Hematopoietic multipotent progenitor cell (in vitro differentiated cells): Measurements from ENCODE around the gene STIM2. TPM values are rescaled to one million over a fixed set of nuclear protein-coding genes. Genes with fewer than 3 reads are reported as not detected.

ENCODE experiments used
- DNase-seq, 3 donors: peaks; one replicate each; pipeline ENCODE4 v3.0.0-alpha.2; 2011 to 2015; ENCODE audit warnings: low read depth in 2 of 3, low spot score in 2 of 3
- total RNA-seq: library from RNA; depleted of rRNA; stranded (reverse); fragments of >200 nt; gene quantifications from one replicate; pipeline ENCODE4 v1.2.3, GENCODE V29; 2012

The STIM2 gene
- total RNA-seq, 1 donor: 17.8 TPM

DNA sequence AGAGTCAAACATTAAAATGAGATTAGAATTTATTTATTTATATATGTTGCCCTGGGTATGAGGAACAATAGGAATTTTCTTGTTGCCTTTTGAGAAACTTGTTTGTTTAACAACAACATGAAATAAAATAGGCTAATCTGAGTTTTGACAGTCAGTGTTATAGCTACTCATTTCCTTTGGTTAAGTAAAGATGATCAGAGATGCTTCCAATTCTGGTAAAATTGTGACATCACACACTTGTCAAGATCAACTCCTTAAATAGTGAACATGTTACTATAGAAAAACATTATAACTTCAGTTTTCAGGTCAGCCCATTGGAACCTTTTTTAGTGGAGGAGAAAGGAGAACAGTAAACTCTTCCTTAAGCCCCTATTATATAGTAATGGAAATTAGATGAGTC lies 136.1 kb downstream of the STIM2 start:
- no peak for DNase-seq

DNA sequence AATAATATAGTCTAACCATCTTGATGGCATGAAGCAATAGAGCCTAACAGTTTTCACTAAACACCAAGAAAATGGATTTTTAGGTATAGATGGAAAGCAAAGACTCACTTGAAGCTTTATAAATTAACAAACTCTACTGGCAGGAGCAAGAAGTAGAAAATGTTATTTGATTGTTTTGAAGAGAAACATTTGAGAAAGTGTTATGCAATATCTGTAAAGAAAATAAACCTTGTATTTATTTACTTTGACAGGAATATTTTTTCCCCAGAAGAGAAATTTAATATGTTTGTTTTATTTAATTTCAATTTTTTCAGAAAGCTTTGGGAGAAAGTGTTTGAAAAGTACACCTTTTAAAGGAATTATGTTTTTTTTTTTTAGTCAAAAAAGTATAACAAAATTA lies 139.0 kb downstream of the STIM2 start:
- DNase-seq: no peak

DNA sequence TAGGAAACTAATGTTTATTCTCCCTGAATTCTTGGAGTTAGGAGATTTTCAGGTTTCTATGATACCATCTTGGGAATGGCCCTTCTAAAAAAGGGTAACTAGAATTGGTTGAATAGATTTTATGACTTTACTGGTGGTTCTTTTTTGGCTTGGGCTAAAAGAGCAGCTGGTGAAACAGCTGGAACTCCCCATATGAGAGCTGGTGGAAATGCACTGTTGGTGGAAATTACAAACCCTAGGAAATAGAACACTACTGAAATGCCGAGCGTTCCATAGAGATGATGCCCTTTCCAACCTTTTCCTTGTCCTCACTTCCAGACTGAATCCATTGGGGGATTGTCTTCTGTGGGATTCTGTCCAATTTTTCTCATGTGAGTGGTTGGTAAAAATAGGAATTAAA lies 139.5 kb downstream of the STIM2 start:
- no peak for DNase-seq

DNA sequence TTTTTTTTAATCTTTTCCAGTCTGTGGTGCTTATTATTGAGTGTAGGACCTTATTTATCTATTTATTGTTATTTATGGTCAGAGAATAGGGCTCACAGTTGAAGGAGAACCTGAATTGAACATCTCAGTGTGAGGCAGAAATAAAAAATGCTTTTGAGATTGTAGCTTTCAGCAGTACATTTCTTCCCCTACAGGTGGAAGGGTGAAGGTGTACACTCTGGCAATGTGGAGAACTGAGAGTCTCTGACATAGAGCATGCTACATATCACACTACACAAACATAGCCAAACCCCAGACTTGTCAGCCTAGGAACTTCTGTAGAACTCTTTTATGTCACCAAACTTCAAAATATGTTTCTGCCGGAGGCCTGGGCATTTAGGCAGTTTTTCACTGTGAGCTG lies 140.2 kb downstream of the STIM2 start:
- DNase-seq: peak in 2 of 3 donors; percentile 14 to 49

DNA sequence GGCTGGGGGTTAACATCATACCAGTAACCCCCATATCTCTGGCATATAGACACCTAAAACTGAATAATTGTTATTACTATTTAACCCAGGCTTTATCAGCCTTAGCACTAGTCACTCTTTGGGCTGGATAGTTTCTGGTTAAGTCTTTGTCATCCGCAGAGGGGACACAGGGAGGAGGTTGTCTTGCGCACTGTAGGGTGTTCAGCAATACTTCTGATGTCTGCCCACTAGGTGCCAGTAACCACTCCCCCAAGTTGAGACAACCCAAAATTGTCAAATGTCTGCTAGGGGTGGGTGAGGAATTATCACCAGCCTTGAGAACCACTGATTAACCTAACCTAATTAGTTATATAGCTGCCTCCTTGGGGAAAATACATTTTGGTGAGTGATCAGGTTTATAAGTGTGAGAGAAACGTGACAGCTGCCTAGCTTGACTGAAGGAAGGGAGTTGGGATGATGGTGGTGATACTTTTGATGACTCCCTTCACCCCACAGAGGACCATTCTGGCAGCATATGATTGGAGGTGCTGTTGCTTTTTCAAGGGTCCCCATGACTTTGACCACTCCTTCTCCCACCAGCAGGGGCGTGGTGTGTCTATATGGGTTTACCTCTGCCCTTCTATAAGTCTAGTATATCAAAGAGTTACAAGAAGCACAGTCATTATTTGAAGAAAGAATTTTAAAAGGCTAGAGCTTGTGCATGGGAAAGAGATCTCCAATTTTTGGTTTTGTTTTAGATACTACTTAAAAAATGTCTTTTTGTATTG lies 140.9 kb downstream of the STIM2 start:
- DNase-seq: no peak

DNA sequence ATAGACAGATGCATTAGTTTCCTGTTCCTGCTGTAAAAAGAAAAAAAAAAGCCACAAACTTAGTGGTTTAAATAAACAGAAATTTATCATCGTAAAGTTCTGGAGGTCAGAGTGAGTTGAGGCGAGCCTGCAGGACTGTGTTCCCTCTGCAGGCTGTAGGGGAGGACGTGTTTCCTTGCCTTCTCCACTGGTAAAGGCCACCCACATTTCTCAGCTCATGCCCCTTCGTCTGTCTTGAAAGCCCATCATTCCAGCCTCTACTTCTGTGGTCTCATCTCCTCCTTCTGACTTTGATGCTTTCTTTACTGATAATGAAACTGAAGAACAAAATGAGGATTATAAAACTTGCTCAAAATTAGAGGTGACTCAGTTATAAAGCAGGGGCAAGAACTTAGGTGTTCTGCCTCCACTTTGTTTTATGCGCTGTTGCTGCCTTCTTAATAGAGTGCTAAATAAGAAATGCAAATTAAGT lies 143.0 kb downstream of the STIM2 start:
- DNase-seq: peak in 1 of 3 donors; percentile 28

DNA sequence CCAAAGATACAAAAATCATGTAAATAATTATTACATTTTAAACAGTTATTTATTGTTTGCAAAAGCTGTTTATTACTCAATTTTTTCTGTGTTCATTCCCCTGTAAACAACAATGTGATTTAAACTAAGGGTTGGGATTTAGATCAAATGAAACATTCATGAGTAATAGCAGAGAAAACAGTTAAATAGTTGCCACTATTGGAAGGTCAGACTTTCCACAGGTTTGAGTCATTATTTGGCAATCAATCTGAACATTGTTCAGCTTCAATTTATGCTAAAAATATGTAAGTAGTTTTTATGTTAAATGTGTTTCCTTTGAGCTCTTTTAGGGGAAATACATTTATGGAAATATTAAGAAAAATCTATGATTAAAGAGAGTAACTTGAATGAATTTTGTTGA lies 144.9 kb downstream of the STIM2 start:
- DNase-seq: no peak

DNA sequence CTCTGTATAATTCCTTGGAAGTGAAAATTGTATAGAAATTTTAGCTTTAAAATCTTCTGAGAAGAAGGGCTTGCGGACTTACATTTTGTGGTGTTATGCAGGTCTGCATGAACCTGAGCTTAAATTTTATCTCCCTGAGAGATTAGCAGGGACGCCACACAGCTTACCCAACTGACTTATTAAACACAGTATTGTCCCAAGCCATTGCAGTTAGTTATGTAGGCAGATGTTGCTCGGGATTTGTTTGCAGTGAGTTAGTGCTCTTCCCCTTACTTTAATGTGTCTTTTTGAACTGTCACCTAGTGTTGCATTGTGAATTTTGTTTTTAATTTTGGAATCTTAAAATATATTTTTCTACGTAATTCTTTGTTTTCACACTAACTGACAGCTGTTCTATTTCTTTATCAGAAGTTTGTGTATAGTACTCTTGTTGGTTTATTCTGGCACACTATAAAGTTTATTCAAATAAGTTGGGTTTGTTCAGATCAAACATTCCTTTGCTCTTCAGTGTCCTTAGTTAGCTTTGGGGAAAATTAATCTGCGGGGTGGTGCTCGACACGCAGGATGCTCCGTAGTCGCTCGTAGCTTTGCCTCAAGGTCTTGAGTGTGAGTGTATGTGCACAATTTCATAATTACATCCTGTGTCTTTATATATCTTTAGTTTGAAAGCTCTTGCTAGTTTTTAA lies 145.4 kb downstream of the STIM2 start:
- no peak for DNase-seq

DNA sequence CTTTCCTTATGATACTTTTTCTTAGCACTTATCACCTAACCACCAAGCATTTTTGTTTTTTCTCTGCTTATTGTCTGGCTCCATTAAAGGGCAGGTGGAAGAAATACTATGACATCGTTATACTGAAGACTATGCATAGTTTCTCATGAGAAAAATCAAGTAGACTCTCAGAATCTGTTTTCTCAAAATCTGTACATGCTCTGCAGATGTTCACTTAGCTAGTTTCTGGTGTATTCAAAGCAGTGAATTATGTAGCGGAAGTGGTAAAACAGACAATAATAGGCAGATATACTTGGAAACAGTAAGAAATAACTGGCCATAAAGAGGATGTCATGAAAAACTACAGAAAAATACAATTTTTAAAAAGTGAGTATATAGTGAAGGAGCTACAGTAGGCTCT lies 146.0 kb downstream of the STIM2 start:
- no peak for DNase-seq

DNA sequence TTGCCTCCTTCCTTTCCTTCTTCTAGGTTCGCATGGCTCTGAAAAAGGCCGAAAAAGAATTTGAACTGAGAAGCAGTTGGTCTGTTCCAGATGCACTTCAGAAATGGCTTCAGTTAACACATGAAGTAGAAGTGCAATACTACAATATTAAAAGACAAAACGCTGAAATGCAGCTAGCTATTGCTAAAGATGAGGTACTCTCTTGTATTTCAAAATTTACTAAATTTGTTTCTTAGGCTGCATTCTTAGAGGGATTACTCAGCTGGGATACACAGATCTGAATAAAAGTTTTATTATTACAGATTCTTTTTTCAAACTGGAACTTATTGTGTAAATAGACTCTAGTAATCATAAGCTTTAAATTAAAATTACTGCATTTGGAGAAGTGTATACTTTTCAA lies 146.9 kb downstream of the STIM2 start:
- DNase-seq: no peak

DNA sequence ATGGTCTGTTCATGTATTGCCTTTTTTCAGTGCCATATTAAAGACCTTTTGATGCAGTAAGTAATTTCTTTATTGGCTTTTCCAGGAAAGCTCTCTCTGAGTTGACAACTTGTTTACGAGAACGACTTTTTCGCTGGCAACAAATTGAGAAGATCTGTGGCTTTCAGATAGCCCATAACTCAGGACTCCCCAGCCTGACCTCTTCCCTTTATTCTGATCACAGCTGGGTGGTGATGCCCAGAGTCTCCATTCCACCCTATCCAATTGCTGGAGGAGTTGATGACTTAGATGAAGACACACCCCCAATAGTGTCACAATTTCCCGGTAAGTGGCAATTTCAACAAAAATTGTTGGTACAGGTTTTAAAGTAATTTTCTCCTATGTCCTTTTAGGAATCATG lies 148.0 kb downstream of the STIM2 start:
- DNase-seq: no peak

DNA sequence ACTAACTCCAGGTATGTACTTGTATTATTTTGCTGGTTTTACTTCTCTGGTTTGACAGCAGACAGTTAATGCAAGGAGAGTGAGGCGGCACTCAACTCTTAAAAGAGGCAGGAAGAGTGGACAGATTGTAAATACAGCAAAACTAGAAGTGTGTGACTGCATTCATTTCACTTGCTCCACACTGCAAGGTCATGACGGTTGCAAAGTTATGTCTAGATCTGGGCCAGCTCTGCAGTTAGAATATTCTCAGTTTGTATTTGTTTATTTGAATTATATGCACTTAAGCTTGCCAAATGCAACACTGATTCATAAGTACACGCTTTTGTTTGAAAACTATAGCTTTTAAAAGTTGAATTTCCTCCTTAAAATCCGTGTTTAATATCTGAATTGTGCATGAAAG lies 148.9 kb downstream of the STIM2 start:
- no peak for DNase-seq

DNA sequence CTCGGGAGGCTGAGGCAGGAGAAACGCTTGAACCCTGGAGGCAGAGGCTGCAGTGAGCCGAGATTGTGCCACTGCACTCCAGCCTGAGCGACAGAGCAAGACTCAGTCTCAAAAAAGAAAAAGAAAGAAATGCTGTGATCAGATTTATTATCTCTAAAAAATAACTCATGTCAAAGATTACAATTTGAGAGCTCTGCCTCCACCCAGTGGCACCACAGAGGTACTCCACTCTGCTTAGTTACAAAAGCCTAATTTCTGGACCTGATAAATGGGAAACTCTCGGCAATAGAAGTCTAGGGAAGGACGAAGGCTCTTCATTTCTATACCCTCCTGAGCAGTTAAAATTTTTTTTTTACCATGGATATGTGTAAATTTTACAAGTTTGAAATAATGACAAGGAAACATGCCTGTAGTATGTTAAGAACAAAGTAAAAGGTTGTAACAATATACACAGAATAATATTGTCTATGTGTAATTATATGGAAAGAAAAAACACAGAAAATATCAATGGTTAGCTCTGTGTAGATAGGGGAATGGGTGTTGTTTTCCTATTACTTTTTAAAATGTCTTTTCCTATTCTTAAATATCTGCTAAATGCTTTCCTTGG lies 149.8 kb downstream of the STIM2 start:
- peak; percentile 33 to 65 (median 50) for DNase-seq

DNA sequence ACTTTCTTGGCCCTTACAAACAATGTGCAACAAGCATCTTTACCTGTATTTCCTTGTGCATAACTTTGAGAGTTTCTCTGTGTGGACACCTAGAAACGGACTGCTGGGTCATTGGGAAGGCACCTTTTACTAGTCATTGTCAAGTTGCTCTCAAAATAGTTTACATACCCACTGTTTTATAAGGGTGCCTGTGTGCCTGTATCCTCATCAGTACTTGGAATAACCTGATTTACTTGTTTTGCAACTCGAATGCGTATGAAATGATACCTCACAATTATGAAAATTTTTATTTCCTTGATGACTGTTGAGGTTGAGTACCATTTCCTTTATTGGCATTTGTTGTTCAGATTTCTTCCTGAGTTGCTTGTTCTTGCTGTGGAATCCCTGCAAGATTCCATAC lies 150.8 kb downstream of the STIM2 start:
- no peak for DNase-seq

DNA sequence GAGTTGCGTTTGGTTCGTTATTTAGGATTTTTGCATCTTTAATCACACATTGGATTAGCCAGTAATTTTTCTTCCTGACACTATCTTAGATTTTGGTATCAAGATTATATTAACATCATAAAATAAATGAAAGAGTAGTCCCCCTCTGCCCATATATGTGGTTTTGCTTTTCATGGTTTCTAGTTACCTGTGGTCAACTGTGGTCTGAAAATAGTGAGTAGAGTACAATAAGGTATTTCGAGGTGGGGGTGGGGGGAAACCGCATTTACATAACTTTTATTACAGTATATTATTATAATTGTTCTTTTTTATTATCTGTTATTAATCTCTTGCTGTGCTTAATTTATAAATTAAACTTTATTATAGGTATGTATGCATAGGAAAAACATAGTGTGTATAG lies 152.4 kb downstream of the STIM2 start:
- DNase-seq: no peak

DNA sequence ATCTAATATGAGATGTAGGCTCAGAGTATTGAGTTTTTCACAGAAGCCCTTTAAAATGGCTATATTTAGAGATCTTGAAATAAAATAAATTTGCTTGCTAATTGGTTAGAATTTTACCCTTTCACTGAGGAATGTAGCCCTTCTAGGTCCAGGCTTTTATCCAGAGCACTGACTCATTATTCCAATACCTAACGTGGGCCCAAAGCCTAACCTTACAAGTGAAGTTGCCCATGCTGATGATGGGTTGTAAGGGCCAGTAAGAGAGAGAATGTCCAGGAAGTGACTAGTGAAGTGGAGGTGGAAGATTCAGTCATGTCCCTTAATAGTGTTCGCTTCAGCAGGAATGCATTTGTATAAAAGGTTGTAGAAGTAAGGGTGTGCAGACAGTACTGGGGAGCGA lies 155.9 kb downstream of the STIM2 start:
- DNase-seq: no peak

DNA sequence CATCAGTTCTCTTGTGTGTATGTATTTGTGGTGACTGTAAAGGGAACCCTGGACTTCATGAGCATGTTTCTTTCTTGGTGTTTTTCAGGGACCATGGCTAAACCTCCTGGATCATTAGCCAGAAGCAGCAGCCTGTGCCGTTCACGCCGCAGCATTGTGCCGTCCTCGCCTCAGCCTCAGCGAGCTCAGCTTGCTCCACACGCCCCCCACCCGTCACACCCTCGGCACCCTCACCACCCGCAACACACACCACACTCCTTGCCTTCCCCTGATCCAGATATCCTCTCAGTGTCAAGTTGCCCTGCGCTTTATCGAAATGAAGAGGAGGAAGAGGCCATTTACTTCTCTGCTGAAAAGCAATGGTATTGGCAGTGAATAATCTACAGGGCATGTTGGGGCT lies 157.0 kb downstream of the STIM2 start:
- DNase-seq: no peak

DNA sequence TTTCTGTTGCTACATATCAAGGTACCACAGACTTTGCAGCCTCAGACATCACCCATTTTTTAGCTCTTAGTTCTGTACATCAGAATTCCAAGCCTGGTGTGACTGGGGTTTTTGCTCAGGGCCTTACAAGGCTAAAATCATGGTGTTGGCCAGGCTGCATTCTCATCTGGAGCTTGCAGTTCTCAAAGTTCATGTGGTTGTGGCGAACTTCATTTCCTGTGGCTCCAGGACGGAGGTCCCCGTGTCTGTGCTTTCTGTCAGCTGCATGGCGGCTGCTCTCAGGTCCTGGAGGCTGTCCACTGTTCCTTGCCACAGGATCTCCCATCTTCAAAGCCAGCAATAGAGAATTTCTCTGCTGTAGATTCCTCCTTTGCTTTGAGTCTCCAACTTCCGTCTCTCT lies 157.4 kb downstream of the STIM2 start:
- no peak for DNase-seq

DNA sequence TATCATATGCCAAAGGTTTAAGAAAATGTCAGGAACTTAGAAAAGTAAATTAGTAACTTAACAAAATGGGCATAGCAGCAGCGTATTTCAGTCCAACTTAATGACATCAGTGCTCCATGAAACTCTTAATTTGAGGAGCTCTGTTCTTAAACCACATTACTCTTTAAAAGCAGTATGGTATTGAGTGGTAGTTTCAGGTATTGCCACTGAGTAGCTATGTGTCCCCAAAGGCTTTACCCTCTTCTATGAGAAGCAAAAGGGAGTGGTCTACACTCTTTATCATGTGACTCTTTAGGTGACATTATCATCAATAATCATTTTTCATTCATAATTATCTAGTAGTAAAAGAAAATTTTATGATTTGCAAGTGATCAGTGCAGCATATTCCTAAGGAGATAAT lies 158.3 kb downstream of the STIM2 start:
- no peak for DNase-seq

DNA sequence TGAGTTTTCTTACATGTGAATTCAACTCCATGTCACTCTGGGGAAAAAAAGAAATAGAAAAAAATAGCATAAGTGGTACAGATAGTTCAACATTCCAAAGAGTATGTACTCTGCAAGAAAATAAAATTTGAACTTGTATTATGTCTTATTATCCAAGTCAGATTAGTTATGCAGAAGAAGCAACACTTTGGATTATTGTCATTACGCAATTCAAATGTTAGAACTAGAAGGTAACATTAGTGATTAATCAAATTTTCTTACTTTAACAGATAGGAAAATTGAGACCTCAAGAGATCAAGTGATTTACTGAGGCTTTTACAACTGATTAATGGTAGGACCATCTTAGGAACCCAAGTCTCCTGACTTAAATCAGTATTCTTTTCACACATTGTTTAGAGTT lies 159.1 kb downstream of the STIM2 start:
- no peak for DNase-seq

DNA sequence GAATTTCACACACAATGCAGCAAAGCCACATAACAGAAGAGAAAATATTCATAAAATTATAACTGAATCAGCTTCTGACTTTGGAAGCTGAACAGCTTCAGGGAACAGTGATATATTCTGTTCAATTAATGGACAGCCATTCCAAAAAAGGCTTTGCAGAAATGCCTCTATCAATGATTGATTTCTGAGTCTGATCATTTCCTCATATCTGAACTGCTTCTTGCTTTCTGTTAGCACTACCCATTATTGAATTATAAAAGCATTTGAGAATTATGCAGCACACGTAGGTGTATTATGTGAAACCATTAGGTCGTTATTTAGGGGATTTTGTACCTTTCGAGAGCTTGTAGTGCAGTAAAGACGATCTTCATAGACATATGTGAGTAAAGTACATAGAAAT lies 159.6 kb downstream of the STIM2 start:
- no peak for DNase-seq

DNA sequence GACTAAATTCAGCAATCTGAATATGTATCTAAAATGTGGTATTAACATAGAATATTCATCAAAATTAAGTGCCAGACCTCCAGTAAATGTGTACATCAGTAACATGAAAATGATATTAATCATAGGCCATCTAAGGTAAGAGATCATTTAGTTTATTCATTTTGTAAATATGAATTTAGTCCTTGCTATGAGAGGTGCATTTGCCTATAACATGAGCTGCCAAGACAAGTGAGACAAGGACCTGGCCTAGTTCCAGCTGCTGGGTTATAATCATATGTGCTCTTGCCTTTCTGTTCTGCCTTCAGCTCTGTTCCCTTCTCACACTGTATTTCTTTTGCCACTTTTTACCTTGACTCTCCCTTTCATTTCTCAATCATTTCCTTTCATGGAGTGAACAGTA lies 160.0 kb downstream of the STIM2 start:
- no peak for DNase-seq
